BJ (cell line): ENCODE measurements around the gene GULP1. TPM values are rescaled to one million over a fixed set of nuclear protein-coding genes. Genes with fewer than 3 reads are reported as not detected.

Source experiments
- CTCF ChIA-PET: fragments of 350-600 bp; formaldehyde crosslinking; extraction: SDS; loops from one replicate; lab custom pipeline; 2021; ENCODE audit warnings: antibody characterized with exemption, inconsistent platforms; lab: Yijun Ruan, JAX
- POLR2A ChIA-PET: fragments of 300-600 bp; sonication (Branson Sonifier 250); formaldehyde crosslinking; extraction: SDS; loops from one replicate; lab custom pipeline; 2021; ENCODE audit warnings: antibody characterized with exemption; lab: Charles Lee
- DNase-seq: peaks from one replicate; pipeline ENCODE4 v3.0.0-alpha.2; 2011; ENCODE audit warnings: low read depth
- H3K27me3 ChIP-seq: 2 replicates; pipeline ENCODE4 v1.6.0; 2011; ENCODE audit warnings: low read length; ENCODE audit not compliant: control insufficient read depth, insufficient read depth
- H3K36me3 ChIP-seq: 2 replicates; pipeline ENCODE4 v1.5.1; 2011; ENCODE audit warnings: low read length; ENCODE audit not compliant: control insufficient read depth, insufficient read depth
- H3K4me3 ChIP-seq: 2 replicates; pipeline ENCODE4 v1.5.1; 2011; ENCODE audit warnings: low read depth, mild to moderate bottlenecking, control low read depth, low read length
- polyA plus RNA-seq: library from polyadenylated mRNA; depleted of rRNA; stranded (reverse); fragments of >200 nt; gene quantifications from 2 replicates; pipeline ENCODE4 v1.2.3, GENCODE V29; 2011
- TF ChIP-seq, protein P1 (sequence below): IDR thresholded peaks from 2 replicates; pipeline ENCODE4 v1.5.1; 2011; ENCODE audit warnings: low read depth, mild to moderate bottlenecking, control low read depth, inconsistent platforms, low read length, moderate library complexity; ENCODE audit not compliant: insufficient read depth

GULP1 gene
- polyA plus RNA-seq, 1 experiment: 31.0 TPM

DNA sequence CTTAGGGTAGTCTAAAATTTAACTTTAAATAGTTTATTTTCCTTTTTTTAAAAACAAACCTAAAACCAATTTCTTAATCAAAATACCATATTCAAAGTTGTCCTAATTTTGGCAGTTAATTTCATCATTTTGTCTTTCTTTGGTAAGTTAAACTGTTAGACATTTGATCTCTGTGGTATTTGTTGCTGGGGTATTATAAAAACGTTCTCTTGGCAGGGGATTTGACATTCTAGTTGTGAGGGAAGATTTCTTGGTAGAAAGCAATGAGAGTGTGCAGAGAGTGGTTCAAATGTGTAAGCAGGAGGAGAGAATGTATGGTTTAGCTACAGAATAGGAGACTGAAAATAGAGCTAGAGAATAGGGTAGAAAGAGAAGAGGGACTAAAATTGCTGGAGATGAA is 14.6 kb downstream of the GULP1 start:
- no peak overlapping the region for H3K4me3 ChIP-seq
- DNase-seq: no peak
- POLR2A ChIA-PET: no interaction called here
- TF ChIP-seq, protein P1, sequence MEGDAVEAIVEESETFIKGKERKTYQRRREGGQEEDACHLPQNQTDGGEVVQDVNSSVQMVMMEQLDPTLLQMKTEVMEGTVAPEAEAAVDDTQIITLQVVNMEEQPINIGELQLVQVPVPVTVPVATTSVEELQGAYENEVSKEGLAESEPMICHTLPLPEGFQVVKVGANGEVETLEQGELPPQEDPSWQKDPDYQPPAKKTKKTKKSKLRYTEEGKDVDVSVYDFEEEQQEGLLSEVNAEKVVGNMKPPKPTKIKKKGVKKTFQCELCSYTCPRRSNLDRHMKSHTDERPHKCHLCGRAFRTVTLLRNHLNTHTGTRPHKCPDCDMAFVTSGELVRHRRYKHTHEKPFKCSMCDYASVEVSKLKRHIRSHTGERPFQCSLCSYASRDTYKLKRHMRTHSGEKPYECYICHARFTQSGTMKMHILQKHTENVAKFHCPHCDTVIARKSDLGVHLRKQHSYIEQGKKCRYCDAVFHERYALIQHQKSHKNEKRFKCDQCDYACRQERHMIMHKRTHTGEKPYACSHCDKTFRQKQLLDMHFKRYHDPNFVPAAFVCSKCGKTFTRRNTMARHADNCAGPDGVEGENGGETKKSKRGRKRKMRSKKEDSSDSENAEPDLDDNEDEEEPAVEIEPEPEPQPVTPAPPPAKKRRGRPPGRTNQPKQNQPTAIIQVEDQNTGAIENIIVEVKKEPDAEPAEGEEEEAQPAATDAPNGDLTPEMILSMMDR: no peak
- CTCF ChIA-PET: no interaction called here
- no peaks in the 10 kb centered on the region for H3K27me3 ChIP-seq
- H3K36me3 ChIP-seq: no peaks in the 10 kb centered on the region

GRCh38 chr2:188307850-188308283 is 16.2 kb downstream of the GULP1 start:
- no peaks in the 10 kb centered on the region for H3K36me3 ChIP-seq
- CTCF ChIA-PET: interaction anchor here (0.8 kb wide), 1 partner anchor 11 kb away, joined by 4 read pairs; no protein-coding TSS in a partner anchor
- no peak for DNase-seq
- POLR2A ChIA-PET: no interaction called here
- no peak overlapping the region for H3K4me3 ChIP-seq
- TF ChIP-seq, protein P1: no peak
- no peaks in the 10 kb centered on the region for H3K27me3 ChIP-seq

DNA sequence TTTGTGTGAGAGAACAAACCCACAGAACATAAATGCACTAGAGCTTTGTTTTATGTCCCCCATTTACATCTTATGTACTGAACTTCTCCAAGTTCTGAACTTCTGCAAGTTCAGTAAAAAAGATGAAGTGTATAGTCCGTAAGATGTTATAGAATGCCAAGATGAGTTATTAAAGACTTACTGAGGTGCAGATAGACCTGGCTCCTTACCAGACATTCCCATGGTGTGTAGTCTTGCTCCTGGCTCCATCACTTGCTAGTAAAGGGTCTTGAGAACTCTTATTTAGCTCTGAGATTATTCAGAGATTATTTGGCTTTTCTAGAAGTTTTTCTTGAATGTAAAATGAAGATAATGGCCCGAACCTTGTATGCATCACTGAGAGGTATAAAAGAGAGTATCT is 16.8 kb downstream of the GULP1 start:
- ChIA-PET POLR2A (no interaction called here), CTCF (interaction anchor here (0.8 to 1.2 kb wide), 2 partner anchors 9 to 11 kb away, joined by 3 to 4 read pairs; no protein-coding TSS in a partner anchor)
- Histone ChIP-seq H3K36me3 (no peaks in the 10 kb centered on the region), H3K27me3 (no peaks in the 10 kb centered on the region), H3K4me3 (no peak overlapping the region)
- no peak for DNase-seq
- TF ChIP-seq, protein P1: no peak

DNA sequence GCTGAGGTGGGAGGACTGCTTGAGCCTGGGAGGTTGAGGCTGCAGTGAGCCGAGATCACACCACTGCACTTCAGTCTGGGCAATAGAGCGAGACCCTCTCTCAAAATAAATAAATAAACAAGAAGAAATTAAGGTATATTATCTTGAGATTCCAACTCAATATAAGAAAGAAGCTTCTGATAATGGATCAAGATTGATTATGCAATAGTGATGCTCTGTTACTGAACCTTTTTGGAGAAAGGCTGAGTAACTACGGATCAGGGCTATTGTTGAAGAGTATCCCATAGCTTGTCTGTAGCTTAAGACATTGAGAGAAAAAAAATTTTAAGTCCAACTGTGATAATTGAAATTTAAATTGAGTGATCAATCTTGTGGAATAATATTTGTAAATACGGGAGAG is 17.7 kb downstream of the GULP1 start:
- H3K4me3 ChIP-seq: no peak overlapping the region
- TF ChIP-seq, protein P1: no peak
- no peaks in the 10 kb centered on the region for H3K27me3 ChIP-seq
- CTCF ChIA-PET: interaction anchor here (0.9 to 1.7 kb wide), 3 partner anchors 8 to 60 kb away, joined by 3 to 5 read pairs (median 3); no protein-coding TSS in a partner anchor
- H3K36me3 ChIP-seq: no peaks in the 10 kb centered on the region
- POLR2A ChIA-PET: no interaction called here
- DNase-seq: no peak

GRCh38 chr2:188314314-188315054 is 22.8 kb downstream of the GULP1 start:
- H3K4me3 ChIP-seq: no peak overlapping the region
- ChIA-PET POLR2A (no interaction called here), CTCF (no interaction called here)
- no peaks in the 10 kb centered on the region for H3K36me3 ChIP-seq
- no peaks in the 10 kb centered on the region for H3K27me3 ChIP-seq
- no peak for DNase-seq
- TF ChIP-seq, protein P1: no peak
